ENCODE results near the gene ARFRP1.
"Not testable (repeated sequence)": the region's sequence is repeated elsewhere in the genome, so short reads cannot be mapped to it uniquely, and the experiment has no call there.

ARFRP1 gene

DNA sequence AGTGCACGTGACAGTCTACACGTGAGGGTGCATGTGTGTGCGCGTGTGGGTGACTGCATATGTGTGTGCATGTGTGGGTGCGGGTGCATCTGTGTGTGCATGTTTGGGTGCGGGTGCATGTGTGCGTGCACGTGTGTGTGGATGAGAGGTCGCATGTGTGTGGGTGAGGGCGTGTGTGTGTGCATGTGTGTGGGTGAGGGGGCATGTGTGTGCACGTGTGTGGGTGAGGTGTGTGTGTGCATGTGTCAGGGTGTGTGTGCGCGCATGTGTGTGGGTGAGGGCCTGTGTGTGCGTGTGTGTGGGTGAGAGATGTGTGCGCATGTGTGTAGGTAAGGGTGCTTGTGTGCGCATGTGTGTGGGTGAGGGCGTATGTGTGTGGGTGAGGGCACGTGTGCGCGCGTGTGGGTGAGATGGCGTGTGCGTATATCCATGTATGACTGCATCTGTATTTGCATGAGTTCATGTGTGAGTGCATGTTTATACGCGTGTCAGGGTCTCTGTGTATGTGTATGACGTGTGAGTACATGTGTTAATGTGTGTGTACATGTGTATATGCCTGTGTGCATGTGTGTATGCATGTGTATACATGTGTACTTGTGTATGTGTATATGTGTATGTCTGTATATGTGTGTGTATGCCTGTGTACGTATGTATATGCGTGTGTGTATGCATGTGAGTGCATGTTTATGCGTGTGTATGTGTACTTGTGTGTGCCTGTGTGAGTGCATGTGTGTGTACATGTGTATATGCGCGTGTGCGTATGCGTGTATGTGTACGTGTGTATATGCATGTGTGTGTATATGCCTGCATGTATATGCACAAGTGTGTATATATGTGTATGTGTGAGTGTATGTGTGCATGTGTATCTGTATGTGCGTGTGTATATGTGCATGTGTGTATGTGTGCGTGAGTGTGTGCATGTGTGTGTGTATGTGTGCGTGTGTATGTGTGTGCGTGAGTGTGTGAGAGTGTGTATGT lies 24.6 kb upstream of the ARFRP1 start:
- DNase-seq (ENCODE audit: low read depth in 2 of 2): no peak

DNA sequence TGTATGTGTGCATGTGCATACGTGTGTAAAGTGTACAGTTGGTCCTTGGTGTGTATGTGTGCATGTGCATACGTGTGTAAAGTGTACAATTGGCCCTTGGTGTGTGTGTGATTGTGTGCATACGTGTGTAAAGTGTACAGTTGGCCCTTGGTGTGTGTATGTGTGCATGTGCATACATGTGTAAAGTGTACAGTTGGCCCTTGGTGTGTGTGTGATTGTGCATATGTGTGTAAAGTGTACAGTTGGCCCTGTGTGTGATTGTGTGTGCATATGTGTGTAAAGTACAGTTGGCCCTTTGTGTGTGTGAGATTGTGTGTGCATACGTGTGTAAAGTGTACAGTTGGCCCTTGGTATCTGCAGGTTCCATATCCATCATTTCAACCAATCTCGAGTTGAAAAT lies 23.6 kb upstream of the ARFRP1 start:
- DNase-seq (ENCODE audit: low read depth in 2 of 2): no peak

DNA sequence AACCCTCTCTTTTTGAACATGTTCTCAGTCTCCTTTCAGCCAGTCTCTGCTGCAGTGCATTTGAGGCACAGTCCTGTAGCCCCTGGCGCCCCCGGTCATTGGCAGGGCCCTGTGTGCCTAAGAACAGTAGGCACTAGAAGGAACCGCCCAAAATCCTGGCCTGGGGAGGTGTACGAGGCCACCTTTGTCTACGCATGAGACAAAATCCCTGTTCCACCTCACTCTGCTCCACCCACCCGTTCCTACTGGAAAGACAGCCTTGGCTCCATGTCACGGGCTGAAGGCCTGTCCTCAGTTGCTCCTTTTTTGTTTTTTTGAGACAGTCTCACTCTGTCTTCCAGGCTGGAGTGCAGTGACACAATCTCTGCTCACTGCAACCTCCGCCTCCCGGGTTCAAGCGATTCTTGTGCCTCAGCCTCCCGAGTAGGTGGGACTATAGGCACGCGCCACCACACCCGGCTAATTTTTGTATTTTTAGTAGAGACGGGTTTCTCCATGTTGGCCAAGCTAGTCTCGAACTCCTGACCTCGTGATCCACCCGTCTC lies 22.5 kb upstream of the ARFRP1 start:
- not testable (repeated sequence) for DNase-seq (ENCODE audit: low read depth in 2 of 2)

DNA sequence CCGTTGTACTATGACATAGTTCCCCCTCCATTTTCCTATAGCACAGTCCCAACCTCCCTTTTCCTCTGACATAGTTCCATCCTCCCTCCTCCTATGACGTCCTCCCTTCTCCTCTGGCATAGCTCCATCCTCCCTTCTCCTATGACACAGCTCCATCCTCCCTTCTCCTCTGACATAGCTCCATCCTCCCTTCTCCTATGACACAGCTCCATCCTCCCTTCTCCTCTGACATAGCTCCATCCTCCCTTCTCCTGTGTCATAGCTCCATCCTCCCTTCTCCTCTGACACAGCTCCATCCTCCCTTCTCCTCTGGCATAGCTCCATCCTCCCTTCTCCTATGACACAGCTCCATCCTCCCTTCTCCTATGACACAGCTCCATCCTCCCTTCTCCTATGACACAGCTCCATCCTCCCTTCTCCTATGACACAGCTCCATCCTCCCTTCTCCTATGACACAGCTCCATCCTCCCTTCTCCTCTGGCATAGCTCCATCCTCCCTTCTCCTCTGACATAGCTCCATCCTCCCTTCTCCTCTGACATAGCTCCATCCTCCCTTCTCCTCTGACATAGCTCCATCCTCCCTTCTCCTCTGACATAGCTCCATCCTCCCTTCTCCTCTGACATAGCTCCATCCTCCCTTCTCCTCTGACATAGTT lies 15.3 kb upstream of the ARFRP1 start:
- not testable (repeated sequence) for DNase-seq (ENCODE audit: low read depth in 2 of 2)

DNA sequence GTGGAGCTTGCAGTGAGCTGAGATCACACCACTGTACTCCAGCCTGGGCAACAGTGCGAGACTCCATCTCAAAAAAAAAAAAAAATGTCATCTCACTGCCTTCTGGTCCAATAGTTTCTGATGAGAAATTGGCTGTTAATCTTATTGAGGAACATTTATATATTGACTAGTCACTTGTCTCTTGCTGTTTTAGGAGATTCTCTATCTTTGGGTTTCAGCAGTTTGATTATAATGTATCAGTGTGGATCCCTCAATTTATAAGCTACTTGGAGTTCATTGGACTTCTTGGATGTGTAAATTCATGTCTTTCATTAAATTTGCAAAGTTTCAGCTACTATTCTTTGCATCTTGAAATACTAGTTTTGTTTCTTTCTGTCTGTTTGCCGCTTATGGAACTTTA lies 11.2 kb upstream of the ARFRP1 start:
- no peak for DNase-seq (ENCODE audit: low read depth in 2 of 2)

DNA sequence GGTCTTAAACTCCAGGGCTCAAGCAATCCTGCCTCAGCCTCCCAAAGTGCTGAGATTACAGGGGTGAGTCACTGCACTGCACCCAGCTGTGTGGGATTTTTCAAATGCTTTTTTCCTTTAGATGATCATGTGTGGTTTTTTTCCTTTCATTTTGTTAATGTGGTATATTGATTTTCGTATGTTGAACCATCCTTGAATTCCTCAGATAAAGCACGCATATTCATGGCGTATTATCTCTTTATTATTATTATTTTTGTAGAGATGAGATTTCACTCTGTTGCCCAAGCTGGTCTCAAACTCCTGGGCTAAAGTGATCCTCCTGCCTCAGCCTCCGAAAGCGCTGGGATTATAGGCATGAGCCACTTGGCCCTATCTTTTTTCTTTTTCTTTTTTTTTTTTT lies 7.1 kb upstream of the ARFRP1 start:
- DNase-seq (ENCODE audit: low read depth in 2 of 2): no peak

DNA sequence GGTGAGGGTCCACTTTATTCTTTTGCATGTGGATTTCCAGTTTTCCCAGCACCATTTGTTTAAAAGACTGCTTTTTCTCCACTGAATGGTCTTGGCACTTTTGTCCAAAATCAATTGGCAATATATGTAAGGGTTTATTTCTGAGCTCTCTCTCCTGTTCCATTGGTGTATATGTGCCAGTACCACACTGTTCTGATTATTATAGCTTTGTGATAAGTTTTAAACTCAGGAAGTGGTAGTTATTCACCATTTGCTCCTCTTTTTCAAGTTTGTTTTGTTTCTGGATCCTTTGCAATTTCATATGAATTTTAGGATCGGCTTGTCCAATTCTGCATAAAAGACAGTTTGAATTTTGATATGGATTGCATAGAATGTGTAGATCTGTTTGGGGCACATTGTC lies 4.4 kb upstream of the ARFRP1 start:
- DNase-seq (ENCODE audit: low read depth in 2 of 2): no peak

DNA sequence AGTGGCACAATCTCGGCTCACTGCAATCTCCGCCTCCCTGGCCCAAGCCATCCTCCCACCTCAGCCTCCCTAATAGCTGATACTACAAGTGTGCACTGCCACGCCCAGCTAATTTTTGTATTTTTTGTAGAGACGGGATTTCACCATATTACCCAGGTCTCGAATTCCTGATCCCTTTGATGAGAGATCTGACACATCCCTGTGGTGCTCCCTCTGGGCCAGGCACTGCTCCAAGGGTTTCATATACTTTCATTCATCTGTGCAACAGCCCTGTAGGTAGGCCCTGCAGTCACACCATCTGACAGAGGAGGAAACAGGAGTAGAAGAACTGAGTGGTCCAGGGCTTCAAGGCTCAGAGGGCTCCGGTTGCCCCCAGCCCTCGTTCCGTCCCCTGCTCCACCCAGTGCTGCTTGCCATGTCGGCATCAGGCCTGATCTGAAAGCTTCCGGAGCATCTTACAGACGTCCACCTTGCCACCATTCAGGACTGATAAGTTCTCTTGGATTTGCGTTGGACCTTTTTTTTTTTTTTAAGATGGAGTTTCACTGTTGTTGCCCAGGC lies 3.4 kb upstream of the ARFRP1 start:
- no peak for DNase-seq (ENCODE audit: low read depth in 2 of 2)

DNA sequence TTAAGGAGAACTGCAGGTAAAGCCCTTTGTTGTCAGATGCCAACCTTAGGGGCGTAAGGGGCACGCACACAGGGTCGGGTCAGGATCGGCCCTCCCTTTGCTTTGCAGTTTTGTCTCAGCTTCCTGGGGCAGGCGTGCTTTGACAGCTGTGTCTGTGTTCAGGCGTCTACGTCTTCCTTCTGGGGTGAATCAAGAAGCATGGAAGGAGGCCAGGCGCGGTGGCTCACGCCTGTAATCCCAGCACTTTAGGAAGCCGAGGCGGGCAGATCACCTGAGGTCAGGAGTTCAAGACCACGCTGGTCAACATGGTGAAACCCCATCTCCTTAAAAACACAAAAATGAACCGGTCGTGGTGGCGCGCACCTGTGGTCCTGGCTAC lies 1.4 kb upstream of the ARFRP1 start:
- no peak for DNase-seq (ENCODE audit: low read depth in 2 of 2)

DNA sequence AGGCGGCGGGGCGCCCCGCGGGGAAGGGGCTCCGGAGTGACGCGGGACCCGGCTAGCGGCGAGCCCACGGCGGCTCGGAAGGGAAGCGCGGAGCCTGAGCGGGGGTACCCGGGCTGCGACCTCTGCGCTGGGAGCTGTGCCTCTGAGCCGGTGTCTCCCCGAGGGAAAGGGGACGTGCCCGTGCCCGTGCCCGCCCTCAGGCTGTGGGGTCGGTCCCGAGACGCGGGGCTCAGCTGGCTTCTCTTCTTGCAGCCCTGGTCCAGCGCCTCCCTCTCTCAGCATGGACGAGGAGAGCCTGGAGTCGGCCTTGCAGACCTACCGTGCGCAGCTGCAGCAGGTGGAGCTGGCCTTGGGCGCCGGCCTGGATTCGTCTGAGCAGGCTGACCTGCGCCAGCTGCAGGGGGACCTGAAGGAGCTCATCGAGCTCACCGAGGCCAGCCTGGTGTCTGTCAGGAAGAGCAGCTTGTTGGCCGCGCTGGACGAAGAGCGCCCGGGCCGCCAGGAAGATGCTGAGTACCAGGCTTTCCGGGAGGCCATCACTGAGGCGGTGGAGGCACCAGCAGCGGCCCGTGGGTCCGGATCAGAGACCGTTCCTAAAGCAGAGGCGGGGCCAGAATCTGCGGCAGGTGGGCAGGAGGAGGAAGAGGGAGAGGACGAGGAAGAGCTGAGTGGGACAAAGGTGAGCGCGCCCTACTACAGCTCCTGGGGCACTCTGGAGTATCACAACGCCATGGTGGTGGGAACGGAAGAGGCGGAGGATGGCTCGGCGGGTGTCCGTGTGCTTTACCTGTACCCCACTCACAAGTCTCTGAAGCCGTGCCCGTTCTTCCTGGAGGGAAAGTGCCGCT lies 749 bp upstream of the ARFRP1 start:
- DNase-seq (ENCODE audit: low read depth in 2 of 2): no peak

DNA sequence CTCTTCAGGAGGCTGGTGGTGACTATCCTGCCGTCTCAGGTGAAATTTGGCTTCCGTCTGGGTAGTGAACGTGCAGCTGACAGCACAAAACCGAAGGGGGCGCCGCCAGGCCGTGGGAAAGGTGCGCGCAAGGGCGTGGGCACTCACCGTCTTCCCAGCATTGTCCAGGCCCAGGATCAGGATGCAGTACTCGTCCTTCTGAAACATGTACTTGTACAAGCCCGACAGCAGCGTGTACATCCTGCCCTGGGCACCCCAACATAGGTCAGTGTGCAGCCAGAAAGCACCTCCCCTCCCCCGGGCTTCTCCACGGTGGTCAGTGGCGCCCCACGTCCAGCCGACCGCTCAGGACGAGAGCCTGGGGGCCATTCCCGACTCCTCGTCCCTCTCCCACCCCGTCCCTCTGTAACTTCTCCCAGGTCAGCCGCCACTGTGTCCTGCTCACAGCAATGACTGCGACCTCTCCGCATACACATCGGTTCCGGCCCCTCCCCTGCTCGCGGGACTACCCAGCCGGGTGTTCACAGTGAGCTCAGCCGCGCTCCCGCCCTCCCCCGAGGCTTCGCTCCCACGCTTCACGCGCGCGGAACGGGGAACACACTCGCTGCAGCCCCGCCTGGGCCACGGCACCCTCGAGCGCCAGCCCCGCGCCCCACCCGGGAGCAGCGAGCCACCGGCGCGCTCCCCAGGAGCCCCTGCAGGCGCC lies 771 bp downstream of the ARFRP1 start:
- DNase-seq (ENCODE audit: low read depth in 2 of 2): peak in 1 of 2 donors; percentile 53

DNA sequence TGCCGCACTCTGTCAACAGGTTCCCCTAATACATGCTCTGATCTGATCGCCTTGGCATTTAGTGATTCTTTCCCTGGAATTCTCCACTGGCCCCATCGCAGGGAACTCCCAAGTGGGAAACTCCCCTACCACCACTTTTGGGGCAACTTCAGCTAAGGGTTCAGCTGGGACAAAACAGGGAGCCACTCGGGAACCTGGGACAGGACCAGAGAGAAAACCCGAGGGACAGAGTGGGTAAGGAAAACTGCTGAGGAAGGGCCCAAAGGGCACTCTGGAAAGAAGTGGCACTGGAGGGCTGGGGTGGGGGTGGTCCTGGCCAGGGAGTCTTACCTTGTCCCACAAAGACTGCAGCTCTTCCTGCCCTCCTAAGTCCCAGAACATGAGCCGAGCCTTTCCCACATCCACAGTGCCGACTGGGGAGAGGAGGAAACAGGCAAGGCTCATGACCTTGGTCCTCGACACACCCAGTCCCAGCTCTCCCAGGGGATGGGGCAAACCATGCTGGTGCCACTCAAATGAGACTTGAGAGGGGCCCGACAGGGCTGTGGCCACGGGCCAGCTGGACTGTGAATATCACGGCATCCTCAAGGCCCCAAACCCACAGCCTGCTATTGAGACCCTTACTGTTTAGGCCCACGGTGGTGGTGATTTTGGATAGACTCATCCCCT lies 1.6 kb downstream of the ARFRP1 start:
- no peak for DNase-seq (ENCODE audit: low read depth in 2 of 2)

DNA sequence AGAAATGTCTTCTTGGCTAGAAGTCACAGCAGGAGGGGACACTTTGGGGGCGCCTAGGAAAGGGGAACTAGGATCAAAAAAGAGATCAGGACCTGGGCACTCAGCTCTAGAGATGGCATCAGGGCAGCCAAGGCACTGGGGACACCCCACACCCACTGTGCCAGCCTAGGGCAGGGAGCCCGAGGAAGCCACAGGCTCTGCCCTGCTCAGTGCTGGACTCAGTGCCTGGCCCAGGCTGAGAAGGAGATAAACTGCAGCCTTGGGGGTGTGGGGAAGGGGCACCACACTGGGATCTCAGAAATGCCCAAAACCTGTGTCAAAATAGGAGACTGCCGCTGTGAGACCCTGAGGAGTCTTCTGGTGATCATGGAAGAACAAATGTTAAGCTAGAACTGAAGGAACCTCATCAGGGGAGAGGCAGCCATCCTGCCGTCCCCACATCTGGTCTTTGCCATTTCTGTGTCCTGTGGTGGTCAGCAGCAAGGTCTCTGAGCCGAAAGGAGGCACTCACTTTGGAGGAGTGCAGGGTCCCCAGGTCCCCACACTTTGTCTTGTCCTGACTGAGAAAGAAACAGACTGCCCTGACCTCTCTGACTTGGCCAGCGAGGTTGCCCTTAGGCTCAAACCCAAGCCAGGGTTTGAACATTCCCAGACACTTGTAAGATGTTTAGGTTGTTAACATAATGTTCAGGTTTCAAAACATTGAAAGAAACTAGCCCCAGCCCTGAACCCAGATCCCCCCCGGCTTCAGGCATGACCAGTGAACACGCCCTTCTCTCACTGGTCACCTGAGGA lies 2.3 kb downstream of the ARFRP1 start:
- DNase-seq (ENCODE audit: low read depth in 2 of 2): no peak

DNA sequence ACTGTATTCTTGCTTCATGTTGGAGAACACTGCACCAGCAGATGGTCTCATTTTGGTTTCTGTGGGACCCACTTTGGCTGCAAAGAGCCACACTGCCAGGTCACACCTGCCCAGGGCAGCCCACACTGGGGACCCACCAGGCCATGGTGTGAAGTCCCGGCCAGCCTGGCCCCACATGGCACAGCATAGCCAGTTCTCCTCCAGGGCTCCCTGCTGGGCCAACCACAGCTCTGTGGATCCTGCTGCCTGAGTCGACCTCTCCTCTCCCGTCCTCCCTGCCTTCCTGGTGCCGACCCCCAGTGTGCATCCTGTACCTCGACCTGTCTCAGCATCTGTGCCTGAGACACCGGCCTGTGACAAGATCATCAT lies 3.0 kb downstream of the ARFRP1 start:
- DNase-seq (ENCODE audit: low read depth in 2 of 2): no peak

DNA sequence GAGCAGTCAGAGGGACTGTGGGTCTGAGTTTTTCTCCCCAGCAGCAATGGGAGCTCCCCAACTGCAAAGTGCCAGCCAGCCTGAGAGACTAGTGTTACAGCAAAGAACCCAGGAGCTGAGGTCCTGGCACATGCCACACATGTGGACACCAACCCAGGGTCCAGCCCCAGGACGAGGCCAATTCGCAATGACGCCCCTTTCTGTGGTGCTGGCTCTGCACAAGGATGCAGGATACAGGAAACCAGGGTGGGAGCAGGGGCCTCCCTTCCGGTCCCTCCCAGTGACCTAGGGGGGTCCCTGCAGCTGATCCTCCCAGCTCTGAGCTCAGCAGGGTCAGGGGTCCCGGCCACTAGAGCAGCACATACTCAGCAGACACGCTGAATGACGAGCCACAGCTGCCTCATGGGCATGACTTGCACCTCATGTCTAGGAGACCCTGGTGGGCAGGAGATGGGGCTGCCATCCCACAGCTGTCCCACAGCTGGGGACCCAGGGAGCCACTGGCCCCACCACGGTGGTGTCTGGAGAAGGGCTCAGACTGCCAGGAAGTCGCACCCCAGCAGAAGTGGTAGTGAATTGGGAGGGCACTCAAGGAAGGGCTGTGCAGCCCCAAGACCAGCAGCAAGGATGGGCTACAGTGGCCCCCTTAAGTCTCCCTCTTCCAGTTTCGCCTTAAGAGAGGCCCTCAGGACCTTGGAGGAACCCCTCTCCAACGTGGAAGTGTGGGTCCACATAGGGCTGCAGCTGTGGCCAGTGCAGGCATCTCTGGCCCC lies 3.6 kb downstream of the ARFRP1 start:
- DNase-seq (ENCODE audit: low read depth in 2 of 2): no peak

DNA sequence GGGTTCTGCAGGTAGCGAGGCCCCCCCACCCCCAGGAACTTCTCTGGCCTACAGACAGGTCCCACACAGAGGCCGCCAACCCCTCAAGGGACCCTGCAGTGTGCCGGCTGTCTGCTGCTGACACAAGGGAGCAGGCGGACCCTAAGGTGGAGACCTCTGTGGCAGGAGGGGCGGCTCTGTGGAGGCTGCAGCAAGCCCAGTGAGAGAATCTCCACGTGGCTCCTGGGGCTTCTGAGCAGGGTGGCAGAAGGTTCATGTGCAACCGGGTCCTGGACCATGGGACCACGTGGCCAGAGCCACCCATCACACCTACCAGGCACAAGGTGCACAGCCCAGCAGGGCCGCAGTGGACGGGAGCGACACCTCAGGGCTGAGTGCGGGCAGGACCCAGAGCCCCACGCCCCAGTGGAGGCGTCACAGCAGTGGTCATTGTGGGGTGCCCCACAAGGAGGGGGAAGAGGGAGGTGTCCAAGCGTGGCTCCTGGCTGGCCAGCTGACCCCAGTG lies 4.3 kb downstream of the ARFRP1 start:
- no peak for DNase-seq (ENCODE audit: low read depth in 2 of 2)

DNA sequence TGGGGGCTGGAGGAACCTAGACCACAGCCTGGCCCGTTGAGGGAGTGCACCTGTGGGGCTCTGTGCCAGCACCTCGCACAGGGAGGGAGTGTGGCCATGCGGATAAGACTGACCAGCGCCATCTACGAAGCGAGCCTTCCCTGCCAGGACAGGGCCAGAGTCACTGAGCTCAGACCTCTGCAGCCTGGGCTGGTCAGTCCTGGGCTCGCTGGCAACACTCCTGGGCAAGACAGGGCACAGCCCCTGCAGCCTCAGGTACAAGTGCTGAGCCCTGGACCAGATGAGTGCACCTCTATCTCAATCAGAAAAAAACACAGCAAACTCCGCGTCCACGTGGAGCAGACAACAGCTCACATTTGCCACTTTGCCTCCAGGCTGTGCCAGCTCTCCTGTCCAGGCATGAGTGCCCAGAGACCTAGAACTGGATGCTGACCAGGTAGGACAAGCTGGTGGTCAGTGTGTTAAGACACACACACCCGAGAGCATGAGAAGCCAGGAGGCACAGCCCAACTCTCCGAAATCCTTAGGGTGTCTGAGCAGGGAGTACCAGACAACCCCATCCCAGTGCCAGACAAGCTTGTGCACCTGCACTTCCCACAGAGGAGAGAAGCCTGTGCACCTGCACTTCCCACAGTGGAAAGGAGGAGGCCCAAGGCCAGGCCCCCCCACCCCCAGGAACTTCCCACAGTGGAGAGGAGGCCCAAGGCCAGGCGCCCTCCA lies 4.9 kb downstream of the ARFRP1 start:
- DNase-seq (ENCODE audit: low read depth in 2 of 2): no peak

DNA sequence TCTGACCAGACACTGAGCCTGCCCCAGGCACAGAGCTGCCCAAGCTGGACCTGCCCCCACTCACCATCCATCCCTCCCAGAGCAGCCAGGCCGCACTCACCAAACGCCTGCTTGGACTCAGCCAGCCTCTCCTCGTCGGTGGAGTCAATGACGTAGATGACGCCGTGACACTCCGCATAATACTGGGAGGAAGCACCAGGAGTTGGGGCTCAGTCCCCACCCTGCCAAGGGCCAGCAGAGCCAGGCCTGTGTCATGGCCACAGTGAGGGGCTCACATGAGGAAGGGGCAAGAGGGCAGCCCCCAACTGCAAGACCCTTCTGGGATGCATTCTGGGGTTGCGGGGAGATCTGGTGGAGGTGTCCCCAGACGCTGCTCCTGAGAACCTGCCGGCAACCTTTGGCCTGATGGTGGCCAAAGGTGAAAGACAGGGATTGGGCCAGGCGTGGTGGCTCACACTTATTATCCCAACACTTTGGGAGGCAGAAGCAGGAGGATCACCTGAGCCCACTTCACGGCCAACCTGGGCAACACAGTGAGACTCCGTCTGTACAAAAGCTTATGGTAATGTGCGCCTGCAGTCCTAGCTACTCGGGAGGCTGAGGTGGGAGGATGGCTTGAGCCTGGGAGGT lies 5.6 kb downstream of the ARFRP1 start:
- no peak for DNase-seq (ENCODE audit: low read depth in 2 of 2)

Measured in stimulated activated CD8-positive, alpha-beta memory T cell treated with anti-CD3 and anti-CD28 coated beads, Interleukin-2, amount 100 ng/mL, for 48 hours (primary cell).